Progenitor cell of endocrine pancreas (in vitro differentiated cells): ENCODE results near the gene TECPR1. TPM values are rescaled to one million over a fixed set of nuclear protein-coding genes. Genes with fewer than 3 reads are reported as not detected.

Experiments
- DNase-seq: peaks from one replicate; pipeline ENCODE4 v3.0.0; 2021; ENCODE audit warnings: low spot score; ENCODE audit not compliant: unreplicated experiment
- H3K27ac Mint-ChIP-seq: 2 replicates; pipeline ENCODE4 v1.8.0; 2021; ENCODE audit warnings: mild to moderate bottlenecking, moderate library complexity, mixed read lengths
- H3K27me3 Mint-ChIP-seq: 2 replicates; pipeline ENCODE4 v1.8.0; 2021; ENCODE audit warnings: mixed read lengths
- H3K36me3 Mint-ChIP-seq: 2 replicates; pipeline ENCODE4 v1.8.0; 2022; ENCODE audit warnings: mixed read lengths; ENCODE audit not compliant: insufficient read depth
- H3K4me1 Mint-ChIP-seq: 2 replicates; pipeline ENCODE4 v1.8.0; 2021; ENCODE audit warnings: low read depth, mixed read lengths
- H3K4me3 Mint-ChIP-seq: 2 replicates; pipeline ENCODE4 v1.8.0; 2021; ENCODE audit warnings: low read depth, mild to moderate bottlenecking, moderate library complexity, mixed read lengths
- H3K9me3 Mint-ChIP-seq: 2 replicates; pipeline ENCODE4 v1.8.0; 2021; ENCODE audit warnings: low read depth, mixed read lengths
- CTCF ChIP-seq: fragments of 200-600 bp; sonication (generic); IDR thresholded peaks from one replicate; pipeline ENCODE4 v1.5.0; 2021; ENCODE audit warnings: antibody characterized with exemption, mild to moderate bottlenecking; ENCODE audit not compliant: unreplicated experiment
- total RNA-seq: library from RNA; stranded (reverse); gene quantifications from 2 replicates; pipeline ENCODE4 v1.2.1, GENCODE V29; 2021

The TECPR1 gene
- total RNA-seq, 1 donor from 2014 or later = 41.6 TPM

DNA sequence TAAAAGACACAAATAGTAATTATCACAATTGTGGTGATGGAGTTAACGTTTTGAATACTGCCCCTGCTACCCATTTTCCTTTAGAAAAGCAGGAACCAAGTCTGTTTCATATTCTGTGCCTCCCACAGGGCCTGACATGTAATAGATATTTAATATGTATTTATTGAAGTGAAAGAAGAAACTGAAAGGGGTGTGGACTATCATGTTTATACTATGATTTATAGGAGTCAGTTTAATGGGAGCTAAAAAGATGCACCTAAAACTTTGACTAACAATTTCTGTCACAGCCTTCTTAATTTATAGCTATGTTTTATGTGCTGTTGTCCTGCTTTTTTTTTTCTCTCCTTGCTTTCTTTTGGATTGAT, 64.9 kb downstream of the TECPR1 start:
- peak overlapping the region; percentile 29 for H3K27ac Mint-ChIP-seq
- H3K36me3 Mint-ChIP-seq = peaks cover 18% of the 10 kb centered on the region
- no peaks in the 10 kb centered on the region for H3K9me3 Mint-ChIP-seq
- no peak overlapping the region for H3K4me3 Mint-ChIP-seq
- H3K4me1 Mint-ChIP-seq = no peaks in the 10 kb centered on the region
- no peaks in the 10 kb centered on the region for H3K27me3 Mint-ChIP-seq
- TF ChIP-seq CTCF = no peak
- DNase-seq = no peak

- Mint-ChIP-seq H3K4me1 (no peaks in the 10 kb centered on the region), H3K27me3 (no peaks in the 10 kb centered on the region), H3K4me3 (no peak overlapping the region), H3K36me3 (peaks cover 20% of the 10 kb centered on the region), H3K9me3 (no peaks in the 10 kb centered on the region), H3K27ac (peak overlapping the region; percentile 29)
- TF ChIP-seq CTCF = no peak
- no peak for DNase-seq
Measured at GRCh38 chr7:98186452-98187137, 65.4 kb downstream of the TECPR1 start.

DNA sequence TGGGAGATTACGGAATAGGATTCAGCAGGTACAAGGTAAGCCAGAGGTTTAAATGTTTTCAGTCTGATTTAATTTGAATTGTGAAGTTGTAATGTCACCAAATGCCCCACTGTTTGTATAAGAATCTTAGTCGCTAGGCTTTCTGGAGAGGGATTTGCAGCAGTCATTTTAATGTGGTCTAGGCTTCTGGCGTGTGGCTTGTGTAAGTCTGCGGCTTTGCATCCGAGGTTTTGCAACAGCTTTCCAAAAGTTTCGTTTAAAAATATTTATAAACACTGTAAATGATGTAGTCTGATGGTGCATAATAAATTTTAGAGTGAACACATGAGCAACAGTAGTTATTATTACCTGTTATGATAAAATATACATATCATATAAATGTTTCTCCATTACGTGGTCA, 66.9 kb downstream of the TECPR1 start:
- TF ChIP-seq CTCF = no peak
- Mint-ChIP-seq H3K36me3 (peaks cover 23% of the 10 kb centered on the region), H3K27ac (no peak overlapping the region), H3K4me1 (no peaks in the 10 kb centered on the region), H3K27me3 (no peaks in the 10 kb centered on the region), H3K9me3 (no peaks in the 10 kb centered on the region), H3K4me3 (no peak overlapping the region)
- DNase-seq = no peak

DNA sequence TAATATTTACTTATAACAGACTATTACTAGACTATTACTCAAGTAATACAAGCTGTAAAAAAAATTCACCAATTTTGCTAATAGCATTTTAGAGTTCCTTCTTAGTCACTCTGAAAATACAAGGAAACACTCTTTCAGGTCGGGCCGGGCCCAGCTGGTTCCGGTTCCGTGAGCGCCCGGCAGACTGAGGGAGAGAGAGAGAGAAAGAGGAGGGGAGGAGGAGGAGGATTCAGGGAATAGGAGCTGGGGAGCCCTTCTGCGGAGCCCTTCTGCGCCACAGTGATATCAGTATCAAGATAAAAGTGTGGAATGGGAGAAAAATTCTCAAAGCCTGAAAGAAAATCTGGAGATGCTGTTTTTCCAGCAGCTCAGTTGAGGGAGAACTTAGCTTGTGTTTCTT, 71.3 kb downstream of the TECPR1 start:
- DNase-seq = no peak
- no peak overlapping the region for H3K27ac Mint-ChIP-seq
- peaks cover 4% of the 10 kb centered on the region for H3K4me1 Mint-ChIP-seq
- H3K27me3 Mint-ChIP-seq = no peaks in the 10 kb centered on the region
- H3K4me3 Mint-ChIP-seq = no peak overlapping the region
- no peak for TF ChIP-seq CTCF
- H3K36me3 Mint-ChIP-seq = peaks cover 10% of the 10 kb centered on the region
- H3K9me3 Mint-ChIP-seq = no peaks in the 10 kb centered on the region

DNA sequence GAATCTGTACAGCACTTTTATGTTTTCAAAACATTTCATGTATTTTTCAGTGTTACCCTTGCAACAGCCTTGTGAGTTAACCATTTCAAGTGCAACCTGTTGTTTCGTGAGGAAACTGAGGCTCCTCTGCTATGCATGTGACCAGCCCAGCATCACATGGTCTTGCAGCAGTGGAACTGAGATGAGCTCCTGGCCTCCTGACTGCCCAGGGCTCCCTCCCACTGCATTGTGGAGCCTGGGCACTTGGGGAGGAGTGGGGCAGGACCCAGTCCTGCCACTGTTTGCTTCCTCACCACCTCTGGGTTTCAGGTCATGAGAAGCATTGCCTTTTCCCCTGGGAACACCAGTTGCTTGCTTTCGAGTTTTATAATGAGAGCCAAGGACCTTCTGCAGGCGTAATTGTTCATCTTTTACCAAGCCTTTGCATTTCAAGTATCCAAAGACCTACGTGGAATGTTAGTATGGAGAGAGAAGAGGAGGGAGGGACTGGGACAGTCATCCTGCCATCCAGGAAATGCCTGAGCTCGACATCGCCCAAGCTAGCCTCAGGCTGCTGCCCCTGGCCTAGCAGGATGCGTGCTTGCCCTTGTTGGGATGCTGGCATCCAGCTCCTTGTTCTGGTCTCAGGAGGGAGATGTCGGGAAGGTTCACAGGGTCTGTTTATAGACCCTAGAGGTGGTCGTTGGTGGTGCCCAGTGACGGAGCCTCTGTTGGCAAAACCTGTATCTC, 73.1 kb downstream of the TECPR1 start:
- Mint-ChIP-seq H3K36me3 (peaks cover 17% of the 10 kb centered on the region), H3K9me3 (no peaks in the 10 kb centered on the region), H3K27ac (no peak overlapping the region), H3K27me3 (no peaks in the 10 kb centered on the region), H3K4me3 (no peak overlapping the region), H3K4me1 (peaks cover 11% of the 10 kb centered on the region)
- DNase-seq = no peak
- TF ChIP-seq CTCF = no peak
